Stimulated activated CD8-positive, alpha-beta memory T cell treated with anti-CD3 and anti-CD28 coated beads, Interleukin-12 subunit alpha, Interleukin-12 subunit beta, amount 100 ng/mL, for 24 hours (primary cell): ENCODE measurements around the gene TFPI.

Experiments
- DNase-seq: peaks from one replicate; pipeline ENCODE4 v3.0.0-alpha.2; 2020; ENCODE audit errors: extremely low read depth

TFPI gene

DNA sequence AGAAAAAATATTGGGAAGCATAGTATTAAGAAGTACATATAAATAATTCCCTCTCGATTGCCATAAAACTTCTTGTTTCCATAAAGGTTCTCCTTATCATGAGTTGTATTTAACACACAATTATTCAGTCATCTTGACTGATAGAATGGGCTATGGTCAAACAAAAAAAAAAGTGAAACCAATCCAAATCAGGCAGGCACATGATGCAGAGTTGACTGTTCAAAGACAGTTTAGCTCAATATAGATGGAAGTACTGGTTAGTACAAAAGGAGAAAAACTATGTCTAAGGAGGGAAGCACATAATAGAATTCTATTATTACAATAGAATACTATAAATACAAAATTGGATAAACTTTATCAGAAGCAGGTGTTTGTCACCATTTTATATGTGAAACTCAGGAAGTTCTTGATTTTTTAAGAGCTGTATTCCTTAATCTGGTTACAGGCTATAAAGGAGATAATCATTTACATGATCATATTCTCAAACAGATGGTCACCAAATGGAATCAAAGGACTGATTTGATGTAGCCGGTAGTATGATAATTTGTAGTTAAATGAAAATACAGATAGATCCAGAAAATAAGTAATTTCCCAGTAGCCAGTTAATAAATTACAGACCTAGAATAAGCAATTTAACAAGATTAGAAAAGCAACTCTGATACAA, 88.0 kb downstream of the TFPI start:
- DNase-seq: no peak

GRCh38 chr2:187462839-187463238, 91.4 kb downstream of the TFPI start:
- no peak for DNase-seq

DNA sequence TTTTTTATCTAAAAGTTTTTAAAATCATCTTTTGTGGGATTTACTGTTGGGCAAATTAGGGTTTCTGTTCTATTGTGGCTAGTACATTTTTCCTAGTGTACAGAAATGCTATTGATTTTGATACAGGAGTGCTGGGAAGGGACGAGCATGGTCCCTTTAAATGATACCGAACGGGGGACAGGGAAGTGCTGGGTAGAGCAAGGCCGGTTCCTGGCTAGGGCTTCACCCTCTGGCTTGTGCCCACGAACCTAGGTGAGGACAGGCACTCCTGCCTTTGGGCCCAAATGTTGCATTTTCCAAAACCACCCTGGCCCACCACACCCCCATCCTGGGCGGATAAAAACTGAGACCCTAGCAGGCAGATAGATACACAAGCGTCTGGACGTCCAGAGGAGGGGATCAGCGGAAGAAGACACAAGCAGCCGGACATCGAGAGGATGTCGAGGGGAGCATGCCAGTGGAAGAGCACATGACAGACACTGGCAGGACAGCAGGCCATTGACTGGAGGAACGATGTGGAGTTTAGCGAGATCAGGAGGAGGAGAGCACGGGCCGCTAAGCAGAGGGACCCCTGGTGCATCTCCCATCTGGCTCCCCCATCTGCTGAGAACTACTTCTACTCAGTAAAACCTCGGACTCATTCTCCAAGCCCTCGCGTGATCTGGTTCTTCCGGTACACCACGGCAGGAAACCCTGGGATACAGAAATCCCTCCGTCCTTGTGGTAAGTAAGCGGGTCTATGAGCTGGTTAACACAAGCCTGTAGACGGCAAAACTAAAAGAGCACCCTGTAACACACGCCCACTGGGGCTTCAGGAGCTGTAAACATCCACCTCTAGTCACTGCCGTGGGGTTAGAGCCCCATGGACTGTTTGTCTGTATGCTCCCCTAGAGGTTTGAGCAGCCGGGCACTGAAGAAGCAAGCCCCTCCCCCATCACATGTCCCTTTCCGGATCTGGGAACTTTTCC, 92.7 kb downstream of the TFPI start:
- DNase-seq: no peak

- no peak for DNase-seq
Measured at GRCh38 chr2:187459256-187459655, 95.0 kb downstream of the TFPI start.

GRCh38 chr2:187453078-187453641, 101.1 kb downstream of the TFPI start:
- DNase-seq: no peak

- no peak for DNase-seq
Measured at GRCh38 chr2:187451510-187451909, 102.7 kb downstream of the TFPI start.

DNA sequence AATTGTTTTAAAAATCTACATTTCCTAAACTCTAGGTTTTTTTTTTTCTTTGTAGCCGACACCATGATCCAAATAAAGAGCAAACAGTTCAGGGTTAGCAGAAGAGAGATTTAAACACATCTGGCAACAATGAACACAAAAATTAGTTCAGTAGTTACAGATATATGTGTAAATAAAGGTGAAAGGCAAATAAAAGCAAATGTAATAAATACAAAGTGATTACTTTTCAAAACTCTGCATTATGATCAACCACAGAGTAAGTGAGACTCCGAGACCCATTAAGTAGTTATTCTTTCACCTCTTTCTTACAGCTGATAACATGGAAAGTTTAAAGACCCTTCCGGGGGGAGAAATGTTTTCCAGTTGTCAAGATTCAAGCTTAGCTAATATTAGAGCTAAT, 106.9 kb downstream of the TFPI start:
- DNase-seq: no peak

- DNase-seq: no peak
Measured at GRCh38 chr2:187446711-187447110, 107.5 kb downstream of the TFPI start.

DNA sequence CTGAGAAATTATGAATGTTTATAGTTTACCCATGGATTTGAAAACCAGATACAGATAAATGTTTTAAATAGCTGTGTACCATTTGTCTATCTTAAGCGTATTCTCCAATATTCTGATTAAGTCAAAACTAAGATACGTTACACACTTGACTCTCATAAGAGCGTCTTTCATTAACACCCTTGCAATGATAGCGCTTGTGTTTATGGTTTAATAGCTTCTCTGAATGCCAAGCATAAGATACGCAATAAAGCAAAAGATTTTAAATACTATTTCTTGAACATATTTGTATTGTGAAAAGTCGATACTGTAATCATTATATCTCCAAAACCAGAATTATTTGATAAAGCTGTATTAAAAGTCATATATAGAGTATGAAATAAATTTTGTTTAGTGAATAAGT, 109.2 kb downstream of the TFPI start:
- no peak for DNase-seq

- no peak for DNase-seq
Measured at GRCh38 chr2:187442778-187443177, 111.5 kb downstream of the TFPI start.

DNA sequence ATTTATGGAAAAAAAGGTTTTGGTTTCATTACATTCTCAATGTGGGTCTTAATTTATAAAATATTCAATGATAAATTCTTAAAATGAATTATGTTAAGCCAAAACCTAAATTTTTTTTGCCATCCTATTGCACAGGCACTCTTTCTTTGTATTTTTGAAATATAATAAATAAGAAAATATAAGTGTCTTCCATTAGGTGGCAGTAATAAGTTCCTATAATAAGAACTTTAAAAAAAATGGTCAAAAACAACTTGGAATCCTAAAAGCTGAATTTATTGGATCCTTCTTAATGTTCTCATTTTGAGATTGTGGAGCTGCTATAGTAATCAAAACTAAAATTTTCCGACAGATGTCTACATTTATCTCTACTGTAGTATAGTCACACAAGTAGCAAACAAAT, 111.9 kb downstream of the TFPI start:
- DNase-seq: no peak

DNA sequence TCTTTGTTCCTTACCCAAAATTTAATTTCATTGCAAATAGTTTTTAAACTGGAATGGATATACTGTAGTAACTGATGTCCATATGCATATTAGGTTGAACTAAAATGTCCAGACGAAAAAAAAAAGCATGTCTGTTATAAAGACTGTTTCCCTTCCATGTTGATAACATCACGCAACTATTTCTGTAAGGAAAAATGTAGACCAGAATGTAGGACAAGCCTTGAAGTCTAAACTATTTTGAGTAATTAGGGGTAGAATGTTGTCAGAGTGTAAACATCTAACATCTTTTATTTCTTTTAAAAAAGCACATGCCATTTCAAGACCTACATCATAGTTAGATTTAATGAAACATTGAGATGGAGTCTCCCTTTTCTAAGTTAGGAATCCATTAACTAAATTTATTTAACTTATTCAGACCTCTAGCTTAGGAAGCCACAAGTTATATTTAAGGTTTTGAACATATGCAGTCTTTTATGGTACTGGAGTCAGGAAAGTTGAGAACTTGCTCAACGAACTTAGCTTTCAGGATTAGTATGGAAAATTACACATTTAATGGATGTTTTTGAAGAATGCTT, 114.0 kb downstream of the TFPI start:
- DNase-seq: no peak

DNA sequence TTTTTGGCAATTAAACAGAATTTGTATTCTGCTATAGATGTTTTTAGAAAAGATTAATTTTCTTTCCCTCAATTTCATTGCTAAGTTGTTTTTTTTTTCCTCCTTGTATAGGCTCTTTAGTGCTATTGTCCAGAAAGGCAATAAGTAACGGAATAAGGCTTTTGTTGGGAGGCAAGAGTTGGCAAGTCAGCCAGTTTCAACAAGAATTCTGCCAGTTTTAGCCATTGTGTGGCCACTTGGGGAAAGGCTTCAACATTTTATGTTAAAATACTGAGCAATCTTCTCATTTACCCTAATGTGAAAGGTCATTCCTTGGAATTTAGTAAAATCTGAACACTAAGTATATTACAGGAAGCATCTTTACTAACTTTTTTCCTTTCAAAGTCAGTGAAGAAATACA, 115.8 kb downstream of the TFPI start:
- DNase-seq: no peak

DNA sequence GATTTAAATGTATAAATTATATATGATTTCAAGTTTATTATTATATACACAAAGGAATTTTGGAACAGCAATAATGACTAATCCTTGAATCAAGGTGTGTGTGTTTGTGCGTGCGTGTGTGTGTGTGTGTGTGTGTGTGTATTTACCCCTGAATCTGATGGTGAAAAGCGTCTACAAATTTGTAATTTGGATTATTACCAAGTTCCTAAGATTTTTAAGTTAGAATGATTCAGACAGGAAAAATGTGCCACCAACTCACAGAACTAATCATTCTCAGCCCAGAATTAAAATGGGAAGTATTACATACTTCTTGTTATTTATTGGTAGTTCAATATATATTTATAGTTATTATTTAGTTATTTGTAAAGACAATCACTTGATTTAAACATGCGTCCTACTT, 118.5 kb downstream of the TFPI start:
- no peak for DNase-seq

DNA sequence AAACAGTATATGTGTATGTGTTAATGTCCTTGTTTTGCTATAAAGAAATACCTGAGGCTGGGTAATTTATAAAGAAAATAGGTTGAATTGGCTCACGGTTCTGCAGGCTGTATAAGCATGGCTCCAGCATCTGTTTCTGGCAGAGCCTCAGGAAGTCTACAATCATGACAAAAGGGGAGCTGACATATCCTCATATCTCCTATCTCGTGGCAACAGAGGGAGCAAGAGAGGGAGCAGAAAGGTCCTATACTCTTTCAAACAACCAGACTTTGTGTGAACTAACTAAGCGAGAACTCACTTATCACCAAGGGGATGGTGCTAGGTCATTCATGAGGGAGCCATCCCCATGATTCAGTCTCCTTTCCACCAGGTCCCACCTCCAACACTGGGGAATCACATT, 119.2 kb downstream of the TFPI start:
- DNase-seq: no peak

GRCh38 chr2:187434342-187434785, 119.9 kb downstream of the TFPI start:
- no peak for DNase-seq

DNA sequence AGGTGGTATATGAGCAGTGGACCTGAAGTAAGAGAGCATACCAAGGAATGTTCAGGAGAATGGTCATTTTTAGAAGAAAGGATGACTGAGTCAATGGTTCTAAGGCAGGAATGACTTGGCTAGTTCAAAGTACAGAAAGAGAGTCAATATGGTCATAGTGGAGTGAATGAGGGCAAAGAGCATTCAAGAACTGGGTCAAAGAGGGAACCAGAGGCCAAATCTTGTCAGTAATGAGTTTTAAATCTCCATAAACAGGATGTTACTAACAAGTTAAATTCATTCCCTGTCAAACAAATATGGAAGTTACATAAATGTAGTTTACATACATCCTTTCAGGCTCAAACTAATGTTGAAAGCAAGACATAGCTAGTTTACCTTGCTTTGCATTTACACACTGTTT, 122.3 kb downstream of the TFPI start:
- DNase-seq: no peak

DNA sequence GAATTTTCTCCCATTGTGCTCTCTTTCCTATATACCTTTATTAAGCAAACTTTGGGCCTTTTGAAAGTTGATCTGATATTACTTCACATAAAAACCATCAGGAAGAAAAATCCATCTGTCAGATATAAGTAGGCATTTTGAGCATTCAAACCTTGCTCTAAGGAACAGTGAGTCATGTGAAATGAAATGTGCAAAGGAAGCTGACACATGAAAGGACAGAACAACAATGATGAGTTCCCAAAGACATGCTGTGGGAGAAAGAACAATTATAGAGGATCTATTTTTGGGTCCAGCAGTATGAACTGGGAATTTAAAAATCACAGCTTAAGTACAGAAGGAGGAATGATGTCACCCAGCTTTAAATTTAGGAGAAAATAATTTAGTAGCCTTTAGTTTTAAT, 124.2 kb downstream of the TFPI start:
- DNase-seq: no peak

DNA sequence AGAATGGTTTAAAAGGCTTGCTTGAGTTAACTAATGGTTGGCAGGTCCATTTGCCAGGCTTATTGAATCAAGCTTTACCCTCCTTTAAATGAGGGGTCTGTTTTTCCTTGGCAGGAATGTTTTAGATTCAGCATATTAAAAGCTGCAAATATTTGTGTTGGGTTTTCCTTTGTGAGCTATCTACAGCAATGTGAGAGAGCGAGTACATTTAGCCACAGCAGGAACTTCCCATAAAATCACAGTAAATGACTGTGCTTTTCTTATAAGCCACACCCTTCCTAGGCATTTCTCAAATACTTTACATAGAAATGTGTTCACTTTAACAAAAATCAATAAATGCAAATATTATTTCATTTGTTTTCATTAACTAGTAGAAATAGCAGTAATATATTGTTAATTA, 130.1 kb downstream of the TFPI start:
- DNase-seq: no peak

DNA sequence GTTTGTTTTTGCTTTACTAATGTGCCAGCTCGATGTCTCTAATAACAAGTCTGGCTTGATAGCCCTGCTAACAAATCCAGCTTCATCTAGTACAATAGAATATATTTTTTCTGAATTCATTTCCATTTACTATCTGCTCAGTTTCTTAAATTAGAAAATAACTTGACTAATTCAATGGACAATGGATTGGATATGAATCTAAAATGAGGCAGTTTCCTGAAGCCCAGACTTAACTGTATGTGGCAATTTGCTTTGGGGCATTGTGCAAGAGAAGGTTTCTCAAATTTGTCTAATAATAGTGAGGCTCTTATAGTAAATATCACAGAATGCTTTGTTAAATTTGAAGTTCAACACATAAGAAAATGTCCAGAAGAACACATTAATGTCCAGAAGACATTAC, 132.0 kb downstream of the TFPI start:
- no peak for DNase-seq

DNA sequence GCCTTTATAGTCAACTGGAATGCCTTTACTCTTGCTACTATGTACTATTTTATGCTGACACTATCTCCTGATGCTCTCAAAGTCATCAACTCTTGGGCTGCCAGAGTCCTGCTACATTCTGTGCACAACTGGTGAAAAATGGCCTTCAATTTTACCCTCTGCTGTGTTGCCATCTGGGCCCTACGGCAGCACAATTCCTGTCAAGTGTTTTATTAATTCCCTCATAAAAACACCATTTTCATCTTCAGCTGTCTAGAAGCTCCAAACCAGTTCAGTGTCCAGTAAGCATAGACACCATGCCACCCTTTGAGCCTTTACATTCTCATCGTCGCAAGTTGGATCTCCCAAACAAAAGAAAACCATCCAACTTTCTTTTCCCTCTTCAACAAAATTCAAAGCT, 132.7 kb downstream of the TFPI start:
- DNase-seq: no peak

- no peak for DNase-seq
Measured at GRCh38 chr2:187419808-187420207, 134.4 kb downstream of the TFPI start.

DNA sequence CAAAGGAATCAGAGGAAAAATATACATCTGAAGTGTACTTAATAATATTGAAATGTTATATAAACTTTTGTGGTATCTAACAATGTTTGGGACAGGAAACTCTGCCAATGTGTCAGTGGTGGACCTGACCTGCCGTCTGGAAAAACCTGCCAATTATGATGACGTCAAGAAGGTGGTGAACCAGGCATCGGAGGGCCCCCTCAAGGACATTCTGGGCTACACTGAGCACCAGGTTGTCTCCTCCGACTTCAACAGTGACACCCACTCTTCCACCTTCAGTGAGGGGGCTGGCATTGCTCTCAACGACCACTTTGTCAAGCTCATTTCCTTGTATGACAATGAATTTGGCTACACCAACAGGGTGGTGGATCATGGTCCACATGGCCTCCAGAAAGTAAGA, 138.8 kb downstream of the TFPI start:
- no peak for DNase-seq
